LoVo (cell line): Measurements from ENCODE around the gene ABI1.
A peak's percentile ranks its signal among the peaks of the same experiment; 100 is the strongest.
"Not testable (repeated sequence)": the region's sequence is repeated elsewhere in the genome, so short reads cannot be mapped to it uniquely, and the experiment has no call there.

Experiments used
- DNase-seq: peaks from one replicate; pipeline ENCODE4 v3.0.0-alpha.2; 2016; ENCODE audit warnings: low spot score

The ABI1 gene

DNA sequence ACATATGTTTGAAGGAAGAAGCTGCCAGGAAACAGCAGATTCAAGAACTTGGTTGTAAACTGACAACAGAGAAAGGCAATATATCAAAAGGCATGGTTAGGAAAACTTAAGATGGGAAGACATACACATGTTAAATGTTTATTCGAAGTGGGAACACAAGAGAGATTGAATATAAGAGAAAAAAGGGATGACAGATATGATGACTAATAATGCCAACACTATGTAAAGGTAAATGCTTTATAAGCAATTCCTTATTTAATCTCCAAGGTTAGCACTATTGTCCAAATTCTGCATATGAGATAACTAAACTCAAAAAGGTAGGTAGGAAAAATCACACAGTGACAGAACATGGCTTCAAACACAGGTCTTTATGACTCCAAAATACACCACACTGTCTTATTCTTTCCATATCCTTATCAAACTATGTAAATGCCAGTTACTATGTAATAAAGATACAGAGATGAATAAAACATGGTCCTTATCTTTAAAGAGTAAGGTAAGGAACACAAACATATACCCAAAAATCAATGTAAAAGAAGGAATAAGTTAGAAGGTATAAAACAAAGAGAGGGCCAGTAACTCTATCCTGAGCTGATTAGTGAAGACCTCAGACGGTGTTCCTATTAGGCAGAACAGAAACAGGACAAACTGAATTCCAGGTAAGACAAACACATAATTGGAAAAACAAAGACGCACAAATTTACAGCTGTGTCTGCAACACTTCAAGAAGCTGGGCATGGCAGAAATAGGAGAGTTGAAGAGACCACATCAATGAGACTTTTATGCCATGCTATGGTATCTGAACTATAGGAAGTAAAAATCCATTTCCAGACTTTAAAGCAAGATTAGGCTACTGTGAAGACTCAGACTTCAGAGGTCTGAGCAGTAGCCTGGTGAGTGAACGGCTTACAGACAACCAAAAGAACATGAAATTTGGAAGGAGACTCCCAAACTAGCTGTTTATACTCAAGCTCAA, 56.1 kb downstream of the ABI1 start:
- no peak for DNase-seq

DNA sequence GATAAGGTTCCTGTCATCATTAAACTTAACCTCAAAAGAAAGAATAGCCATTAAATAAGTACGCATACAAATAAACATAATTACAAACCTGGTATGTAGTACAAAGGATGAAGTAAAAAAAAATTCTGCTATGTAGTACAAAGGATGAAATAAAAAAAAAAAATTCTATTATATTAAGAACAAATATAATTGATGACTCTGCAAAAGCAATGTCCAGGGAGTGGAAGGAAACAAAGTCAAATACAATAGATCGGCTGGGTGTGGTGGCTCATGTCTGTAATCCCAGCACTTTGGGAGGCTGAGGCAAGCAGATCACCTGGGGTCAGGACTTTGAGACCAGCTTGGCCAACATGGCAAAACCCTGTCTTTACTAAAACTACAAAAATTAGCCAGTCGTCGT, 56.9 kb downstream of the ABI1 start:
- no peak for DNase-seq

DNA sequence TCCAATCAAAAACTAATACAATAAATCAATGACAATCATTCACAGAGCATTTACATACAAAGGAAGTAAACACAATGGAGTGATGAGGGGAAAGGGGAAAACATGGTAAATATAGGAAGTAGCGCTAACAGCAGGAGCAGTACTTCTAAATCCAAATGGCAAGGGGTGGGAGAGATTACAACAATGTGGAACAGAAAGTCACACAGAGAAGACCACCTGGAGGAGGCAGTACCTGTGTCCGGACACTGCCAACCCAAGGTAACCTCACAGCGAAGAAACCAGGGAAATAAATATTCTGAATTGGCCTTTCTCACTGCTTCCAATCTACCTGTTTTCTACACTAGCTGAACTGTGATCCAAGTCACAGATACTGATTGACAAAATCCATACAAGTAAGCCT, 58.2 kb downstream of the ABI1 start:
- DNase-seq, result no peak

DNA sequence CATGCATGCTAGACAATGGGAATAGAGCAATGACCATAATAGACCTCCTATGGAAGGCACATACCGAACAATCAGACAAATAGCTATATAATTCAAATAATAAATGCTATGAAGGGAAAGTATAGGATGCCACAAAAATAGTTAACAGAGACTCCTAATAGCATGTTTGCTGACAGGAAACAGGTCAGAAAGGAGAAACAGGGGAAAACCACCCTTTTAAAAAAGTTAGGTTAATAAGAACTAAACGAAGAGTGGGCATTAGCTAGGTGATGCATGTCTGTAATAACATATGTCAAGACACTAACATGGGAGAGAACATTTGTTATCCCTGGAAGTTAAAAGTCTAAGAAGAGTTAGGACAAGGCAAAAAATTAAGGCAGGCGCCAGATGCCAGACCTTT, 58.9 kb downstream of the ABI1 start:
- DNase-seq, result no peak

DNA sequence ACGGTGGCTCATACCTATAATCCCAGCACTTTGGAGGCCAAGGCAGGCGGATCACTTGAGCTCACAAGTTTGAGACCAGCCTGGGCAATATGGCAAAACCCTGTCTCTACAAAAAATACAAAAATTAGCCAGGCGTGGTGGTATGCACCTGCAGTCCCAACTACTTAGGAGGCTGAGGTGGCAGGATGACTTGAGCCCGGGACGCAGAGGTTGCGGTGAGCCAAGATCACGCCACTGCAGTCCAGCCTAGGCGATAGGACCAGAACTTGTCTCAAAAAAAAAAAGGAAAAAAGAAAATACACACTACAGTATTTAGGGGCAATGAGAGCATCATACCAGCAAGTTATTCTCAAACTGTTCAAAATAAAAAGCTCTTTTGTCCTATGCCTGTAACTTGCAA, 59.5 kb downstream of the ABI1 start:
- DNase-seq, result no peak

DNA sequence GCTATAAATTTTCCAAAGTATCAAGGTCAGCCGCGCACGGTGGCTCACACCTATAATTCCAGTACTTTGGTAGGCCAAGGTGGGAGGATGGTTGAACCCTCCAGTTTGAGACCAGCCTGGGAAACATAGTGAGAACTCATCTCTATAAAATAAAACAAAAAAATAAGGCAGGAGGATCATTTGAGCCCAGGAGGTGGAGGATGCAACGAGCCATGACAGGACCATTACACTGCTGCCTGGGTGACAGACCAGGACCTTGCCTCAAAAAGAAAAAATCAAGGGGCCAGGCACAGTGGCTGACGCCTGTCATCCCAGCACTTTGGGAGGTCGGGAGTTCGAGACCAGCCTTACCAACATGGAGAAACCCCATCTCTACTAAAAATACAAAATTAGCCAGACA, 60.3 kb downstream of the ABI1 start:
- DNase-seq, result no peak

DNA sequence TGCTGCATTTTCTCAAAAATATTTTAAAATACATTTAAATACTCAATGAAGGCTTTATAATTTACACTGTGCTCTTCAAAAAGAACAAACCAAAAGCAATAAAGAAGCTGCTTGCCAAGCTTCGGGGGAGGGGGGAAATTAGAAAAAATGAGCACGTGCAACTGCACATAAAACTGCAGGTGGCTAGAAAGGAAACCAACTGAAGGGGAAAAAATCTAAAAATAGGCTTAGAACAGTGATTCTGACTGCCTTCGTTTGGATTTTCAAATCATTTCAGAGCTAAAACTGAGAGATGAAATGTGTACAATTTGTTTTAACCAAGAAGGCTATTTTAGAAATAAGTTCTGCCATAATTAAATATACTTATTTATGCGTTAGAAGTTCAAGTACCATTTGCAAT, 61.4 kb downstream of the ABI1 start:
- no peak for DNase-seq

DNA sequence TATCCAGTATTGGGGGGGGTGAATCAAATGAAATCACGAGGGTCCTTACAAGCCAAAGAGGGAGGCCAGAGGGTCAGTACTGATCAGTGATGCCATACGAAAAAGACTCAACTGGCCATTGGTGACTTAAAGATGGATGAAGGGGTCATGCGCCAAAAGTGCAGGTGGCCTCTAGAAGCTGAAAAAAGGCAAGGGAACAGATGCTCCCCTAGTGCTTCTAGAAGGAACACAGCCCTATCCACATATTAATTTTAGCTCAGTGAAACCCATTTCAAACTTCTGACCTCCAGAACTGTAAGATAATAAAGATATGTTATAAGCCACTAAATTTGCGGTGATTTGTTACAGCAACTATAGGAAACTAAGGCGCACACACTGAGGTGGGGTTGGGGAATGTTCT, 62.5 kb downstream of the ABI1 start:
- no peak for DNase-seq

DNA sequence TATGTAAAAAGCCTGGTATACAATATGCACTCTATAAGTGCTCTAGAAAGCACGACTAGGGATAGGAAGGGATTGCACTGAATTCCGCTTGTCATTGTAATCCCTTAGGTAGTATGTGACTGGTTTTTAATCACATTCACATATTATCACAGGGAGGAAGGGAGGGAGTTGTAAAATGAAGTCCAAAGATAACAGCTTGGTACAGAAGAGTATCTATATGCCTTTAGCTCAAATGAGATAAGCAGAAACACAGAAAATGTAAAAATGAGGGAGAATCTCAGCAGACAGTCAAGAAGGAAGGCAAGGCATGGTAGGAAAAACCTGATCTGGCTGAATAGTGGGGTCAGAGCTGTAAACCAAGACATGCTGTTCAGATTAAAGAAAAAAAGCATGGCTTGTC, 63.4 kb downstream of the ABI1 start:
- no peak for DNase-seq

DNA sequence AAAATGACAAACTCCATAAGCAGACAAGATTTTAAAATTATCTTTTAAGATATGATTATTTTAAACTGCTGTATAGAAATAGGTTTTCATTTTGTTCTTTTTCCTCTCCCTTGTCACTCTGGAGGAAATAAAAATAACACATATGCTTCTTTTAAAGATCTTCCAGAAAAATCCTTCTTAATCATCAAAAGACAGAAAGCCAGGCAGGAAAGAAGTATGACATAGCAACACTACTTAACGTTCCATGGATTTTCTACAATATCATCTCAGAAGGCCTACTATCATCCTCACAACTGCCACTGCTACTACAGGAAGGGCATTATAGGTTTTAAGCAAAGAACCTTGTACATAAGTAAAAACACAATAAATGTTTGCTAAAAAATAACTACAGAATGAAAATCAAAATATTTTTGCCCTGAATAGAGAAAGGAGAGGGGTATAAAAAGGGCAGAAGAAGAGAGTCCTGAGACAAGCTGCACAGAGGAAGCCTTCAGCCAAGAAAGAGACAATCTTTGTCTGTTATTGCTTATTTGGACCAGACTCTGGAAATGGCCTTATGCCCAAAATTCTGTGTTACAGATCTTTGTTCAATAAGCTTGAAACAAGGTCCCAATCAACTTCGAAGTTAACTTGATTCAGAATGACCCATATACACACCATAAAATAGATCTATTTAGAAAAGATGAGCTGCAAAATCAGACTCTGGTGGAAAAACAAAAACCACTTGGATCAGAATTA, 67.8 kb downstream of the ABI1 start:
- no peak for DNase-seq

DNA sequence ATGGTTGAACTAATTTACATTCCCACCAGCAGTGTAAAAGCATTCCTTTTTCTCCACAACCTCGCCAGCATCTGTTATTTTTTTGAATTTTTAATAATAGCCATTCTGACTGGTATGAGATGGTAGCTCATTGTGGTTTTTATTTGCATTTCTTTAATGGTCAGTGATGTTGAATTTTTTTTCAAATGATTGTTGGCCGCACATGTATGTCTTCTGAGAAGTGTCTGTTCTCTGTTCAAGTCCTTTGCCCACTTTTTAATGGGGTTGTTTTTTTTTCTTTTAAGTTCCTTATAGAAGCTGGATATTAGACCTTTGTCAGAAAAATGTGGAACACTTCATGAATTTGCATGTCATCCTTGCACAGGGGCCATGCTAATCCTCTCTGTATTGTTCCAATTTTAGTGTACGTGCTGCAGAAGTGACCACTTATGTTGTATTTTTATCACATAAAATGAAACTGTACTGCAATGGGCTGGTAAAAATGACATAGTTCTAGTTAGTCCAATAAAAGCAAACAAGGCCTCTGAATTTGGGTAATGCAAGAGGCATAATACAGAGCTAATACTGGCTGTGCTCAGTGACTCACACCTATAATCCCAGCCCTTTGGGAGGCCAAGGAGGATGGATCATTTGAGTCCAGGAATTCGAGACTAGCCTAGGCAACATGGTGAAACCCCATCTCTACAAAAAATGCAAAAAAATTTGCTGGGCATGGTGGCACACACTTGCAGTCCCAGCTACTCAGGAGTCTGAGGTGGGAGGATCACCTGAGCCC, 70.3 kb downstream of the ABI1 start:
- no peak for DNase-seq

DNA sequence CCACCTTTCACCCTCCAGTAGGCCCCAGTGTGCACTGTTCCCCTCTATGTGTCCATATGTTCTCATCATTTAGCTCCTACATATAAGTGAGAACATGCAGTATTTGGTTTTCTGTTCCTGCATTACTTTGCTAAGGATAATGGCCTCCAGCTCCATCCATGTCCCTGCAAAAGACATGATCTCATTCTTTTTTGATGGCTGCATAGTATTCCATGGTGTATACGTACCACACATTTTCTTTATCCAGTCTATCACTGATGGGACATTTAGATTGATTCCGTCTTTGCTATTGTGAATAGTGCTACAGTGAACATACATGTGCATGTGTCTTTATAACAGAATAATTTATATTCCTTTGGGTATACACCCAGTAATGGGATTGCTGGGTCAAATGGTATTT, 71.0 kb downstream of the ABI1 start:
- not testable (repeated sequence) for DNase-seq

DNA sequence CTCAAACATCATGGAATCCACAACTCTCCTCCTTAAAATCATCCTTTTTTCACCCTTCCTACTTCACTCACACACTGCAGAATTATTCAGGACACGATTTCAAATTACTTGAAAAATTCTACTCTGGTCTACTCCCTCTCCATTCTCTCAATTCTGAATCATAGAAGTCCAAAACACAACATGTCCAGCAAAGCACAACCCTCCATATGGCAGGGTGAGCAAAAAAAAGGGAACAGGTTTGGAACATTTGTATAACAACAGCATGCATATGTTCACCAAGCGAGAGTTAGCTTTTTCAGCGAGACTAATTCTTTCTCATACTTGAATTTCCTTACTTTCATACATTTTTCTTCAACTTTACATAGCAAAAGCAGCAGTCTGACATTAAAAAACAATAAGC, 73.4 kb downstream of the ABI1 start:
- no peak for DNase-seq

DNA sequence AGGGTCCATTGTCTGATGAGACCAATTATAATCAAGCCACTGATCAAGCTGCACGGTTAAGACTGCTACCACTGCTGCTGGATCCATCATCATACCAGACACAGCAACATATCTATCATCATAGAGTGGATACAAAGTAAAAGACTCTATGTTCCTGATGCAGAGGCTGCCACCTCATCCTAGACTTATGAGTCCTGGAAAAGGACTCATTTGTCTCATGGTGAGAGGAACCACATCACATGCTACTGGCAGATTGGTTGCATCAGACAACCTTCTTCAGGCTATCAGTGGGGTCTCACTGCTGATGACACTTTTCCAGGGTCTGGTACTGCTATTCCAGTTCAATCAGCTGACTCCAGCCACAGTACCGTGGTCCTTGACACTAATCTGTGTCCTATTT, 79.0 kb downstream of the ABI1 start:
- no peak for DNase-seq

DNA sequence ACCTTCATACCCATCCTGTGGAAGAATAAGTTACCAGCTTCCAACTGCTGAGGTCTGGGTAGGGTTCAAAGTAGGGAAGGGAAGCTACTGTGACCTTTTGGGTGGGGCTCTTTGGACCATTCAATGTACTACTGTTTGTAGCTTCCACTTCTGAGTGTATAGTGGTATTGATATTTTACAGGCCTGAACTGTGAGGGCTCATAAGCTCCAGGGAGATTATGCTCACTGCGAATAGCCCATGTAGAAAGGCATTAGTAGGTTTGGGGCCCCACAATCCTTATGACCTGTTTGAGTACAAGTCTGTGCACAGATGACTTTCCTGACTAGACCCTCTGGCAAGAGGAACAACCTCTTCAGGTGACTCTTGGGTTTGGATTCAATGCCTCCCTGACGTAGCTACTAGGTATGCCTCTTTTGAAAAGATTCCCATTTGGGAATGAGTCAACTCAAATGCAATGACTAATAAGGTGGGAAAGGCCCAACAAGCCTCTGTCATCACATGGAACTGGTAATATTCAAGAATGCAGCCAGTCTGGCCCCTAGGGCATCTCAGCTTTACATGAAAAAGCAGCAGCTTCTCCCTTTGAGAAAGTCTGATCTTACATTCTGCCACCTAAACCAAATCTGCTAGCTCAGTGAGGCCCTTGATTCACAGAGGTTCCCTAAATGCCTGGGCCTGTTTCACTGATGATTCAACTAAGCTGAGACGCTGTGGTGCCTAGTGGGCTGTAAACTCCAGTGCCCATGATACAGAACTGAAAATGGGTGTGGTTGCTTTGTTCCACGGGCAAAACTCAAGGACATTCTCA, 79.8 kb downstream of the ABI1 start:
- DNase-seq, result peak; percentile 53

DNA sequence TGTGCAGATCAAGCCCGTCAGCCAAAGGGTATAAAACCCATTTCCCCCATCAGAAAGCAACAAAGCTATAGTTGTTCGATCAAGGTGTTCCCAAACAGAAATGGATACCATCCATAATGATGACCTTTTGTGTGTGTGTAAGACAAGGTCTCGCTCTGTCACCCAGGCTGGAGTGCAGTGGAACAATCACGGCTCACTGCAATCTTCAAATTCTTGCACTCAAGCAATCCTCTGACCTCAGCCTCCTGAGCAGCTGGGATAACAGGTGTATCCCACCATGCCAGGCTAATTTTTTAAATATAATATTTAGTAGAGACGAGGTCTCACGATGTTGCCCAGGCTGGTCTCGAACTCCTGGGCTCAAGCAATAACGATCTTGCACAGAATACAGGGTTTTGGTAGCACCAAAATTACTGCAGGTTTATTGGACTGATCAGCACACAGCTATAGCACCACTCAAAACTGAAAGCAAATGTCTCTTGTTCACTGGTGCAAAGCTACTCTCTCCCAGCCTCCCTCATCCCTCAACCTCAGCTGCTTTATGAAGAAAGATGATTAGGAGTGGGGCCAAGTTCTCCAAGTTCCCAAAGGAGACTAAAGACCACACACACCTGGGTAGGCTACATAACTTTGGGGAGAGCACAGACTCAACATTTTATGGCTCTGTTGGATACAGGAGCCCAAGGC, 80.5 kb downstream of the ABI1 start:
- DNase-seq, result no peak

DNA sequence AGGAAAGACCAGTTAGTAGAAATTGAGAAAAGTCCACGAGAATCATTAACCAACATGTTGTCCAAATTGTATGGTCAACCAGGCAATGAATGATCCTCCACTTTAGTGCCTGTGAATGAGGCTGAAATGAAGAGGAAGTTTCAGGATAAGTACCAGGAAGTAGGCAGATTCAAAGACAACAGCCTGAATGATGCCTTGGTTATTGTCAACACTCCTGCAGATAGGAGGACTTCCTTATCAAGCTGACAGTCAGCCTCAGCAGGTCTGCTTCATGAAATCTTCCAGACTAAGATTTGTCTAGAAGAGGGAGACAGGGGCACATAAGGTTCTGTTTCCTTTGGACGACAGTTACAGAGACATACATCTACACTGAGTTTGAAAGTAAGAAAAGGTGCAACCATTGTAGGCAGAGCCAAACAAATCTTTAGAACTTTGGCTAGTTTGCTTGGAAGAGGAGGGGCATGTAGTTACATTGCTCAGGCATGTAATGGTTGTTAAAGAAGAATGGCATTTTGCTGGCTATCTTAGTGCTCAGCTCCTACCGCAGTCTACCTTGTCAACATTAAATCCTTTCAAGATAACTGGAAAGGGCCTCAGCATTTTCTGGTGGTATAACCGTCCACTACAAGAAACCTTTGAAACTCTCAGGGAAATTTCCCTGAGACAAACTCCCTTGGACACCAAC, 81.4 kb downstream of the ABI1 start:
- DNase-seq, result no peak

DNA sequence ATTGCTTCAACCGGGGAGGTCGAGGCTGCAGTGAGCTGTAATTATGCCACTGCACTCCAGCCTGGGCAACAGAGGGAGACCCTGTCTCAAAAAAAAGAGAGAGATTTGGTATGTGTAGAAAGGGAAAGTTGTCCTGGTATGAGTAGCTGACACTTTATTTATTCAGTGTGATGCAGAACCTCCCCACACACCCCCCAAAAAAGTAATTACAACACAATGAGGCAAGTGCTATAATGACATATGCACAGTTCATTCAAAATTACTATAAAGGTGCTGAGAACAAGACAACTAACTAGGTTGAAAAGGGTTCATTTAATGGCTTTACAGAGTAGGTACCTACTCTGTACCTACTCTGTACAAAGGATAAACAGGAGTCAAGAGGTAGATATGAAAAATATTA, 83.1 kb downstream of the ABI1 start:
- DNase-seq, result no peak

DNA sequence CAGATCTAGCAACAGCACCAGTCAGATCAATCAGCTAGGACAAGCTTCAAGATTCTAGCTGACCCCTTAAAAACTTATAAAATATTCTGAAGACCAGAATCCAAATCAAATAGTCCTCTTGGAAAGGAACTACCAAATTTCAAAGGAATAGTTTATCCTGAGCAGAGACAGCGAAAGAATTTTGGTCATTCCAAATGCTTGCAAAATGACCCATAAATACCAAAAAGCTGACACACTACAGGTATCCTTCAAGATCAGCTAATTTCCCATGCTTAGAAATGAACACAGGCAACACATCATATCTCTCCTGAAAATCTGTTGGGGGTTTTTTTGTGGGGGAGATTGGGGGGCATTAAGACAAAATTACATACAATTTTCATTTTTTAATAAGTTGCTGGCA, 84.5 kb downstream of the ABI1 start:
- no peak for DNase-seq

DNA sequence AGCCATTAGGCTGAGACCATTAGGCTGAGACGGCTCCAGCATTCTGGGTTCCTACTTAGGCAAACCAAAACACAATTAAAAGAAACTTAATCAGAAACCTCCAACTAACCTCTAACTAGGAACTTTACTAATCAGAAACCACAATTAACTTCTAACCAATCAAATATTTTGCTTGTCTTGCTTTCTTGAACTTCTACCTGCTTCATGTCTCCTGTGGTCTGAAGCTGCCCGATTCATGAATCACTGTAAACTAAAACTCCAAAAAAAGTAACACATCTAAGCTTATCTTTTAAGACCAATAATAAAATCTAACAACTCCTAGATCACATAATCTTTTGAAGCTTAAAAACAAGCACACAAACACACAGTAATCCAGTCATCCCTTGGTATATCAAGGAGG, 87.1 kb downstream of the ABI1 start:
- no peak for DNase-seq

DNA sequence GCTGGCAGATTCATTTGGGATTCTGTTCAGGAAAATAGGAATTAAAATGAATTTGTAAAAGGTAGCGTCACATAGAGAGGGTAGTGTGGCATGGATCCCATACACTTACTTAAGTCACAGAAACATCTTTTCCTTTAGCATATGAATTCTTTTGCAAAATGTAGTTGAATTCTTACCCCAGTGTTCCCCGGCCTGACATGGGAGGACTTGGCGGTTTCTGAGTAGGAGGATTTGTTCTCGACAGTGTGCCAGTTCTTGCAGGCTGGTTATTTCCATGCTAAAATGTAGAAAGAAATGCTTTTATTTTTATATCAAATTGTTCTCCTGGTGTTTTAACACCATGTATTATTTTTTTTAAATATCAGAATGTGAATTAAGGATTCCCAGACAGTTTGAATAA, 90.7 kb downstream of the ABI1 start:
- no peak for DNase-seq
